Stimulated activated CD8-positive, alpha-beta memory T cell treated with anti-CD3 and anti-CD28 coated beads, Interleukin-7, amount 100 ng/mL, for 1 hour (primary cell): ENCODE results near the gene ANAPC2.

ENCODE experiments used
- DNase-seq, 2 donors: peaks; one replicate each; pipeline ENCODE4 v3.0.0-alpha.2; 2020; ENCODE audit warnings: low read depth in 2 of 2

The ANAPC2 gene

DNA sequence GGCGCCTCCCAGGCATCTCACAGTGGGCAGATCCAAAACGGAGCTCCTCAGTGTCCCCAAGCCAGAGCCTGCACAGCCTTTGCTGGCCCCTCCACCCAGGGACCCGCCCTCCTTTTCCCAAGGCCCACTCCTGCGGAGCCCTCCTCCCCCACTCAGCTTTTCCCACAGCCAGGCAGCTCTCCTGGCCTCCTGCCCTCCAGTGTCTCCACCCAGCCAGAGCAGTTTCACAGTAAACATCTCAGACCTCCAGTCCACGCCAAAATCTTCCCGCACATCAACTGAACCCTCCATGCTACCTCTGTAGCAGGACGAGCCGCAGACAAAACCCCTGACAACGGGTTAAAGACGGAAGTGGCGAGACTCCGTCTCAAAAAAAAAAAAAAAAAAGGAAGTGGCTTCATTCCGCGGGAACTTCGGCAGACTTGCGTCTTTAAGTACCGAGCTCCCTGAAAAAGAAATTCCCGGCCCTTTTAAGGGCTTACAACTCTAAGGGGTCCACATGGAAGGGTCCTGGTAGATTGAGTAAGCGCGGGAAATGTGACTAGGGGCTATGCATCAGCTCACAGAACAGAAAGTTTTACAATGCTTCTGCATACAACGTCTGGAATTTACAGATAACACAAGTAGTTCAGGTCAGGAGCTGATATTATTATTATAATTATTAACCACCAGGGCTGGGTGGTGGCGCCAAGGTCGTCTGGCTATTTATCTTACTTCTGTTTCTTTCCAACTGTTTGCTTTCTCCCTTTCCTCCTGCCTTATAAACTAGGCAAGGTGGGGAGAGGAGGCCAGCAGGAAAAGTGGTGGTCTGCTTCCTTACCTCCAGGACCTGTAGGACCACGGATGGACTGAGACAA, 60.8 kb downstream of the ANAPC2 start:
- DNase-seq: no peak

DNA sequence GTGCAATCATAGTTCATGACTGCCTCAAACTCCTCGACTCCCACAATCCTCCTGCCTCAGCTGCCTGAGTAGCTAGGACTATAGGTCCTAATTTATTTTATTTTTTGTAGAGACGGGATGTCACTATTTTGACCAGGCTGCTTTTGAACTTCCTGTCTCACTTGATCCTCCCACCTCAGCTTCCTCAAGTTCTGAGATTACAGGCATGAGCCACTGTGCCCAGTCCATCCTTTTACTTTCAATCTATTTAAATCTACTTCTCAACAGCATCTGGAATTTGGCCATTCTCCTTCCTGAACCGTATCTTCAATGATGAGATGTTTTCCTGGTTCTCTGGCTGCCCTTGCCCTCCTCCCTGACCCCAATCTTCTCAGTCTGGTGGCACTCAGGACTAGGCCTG, 61.6 kb downstream of the ANAPC2 start:
- DNase-seq: no peak
